H1 (cell line): Measurements from ENCODE around the gene PIP5K1B. TPM values are rescaled to one million over a fixed set of nuclear protein-coding genes. Genes with fewer than 3 reads are reported as not detected.

ENCODE experiments used
- SIN3A ChIP-seq, 2 experiments: IDR thresholded peaks in 1 of 2; conservative IDR thresholded peaks in 1 of 2; 2 replicates each; pipeline ENCODE4 v1.6.1; 2011 to 2012; ENCODE audit warnings: low read length in 2 of 2, improper control_type of control experiment in 1 of 2, low read depth in 1 of 2, mild to moderate bottlenecking in 1 of 2
- polyA plus RNA-seq, 7 experiments: library from polyadenylated mRNA; depleted of rRNA in 3 of 7; stranded (reverse) in 5 of 7; unstranded in 2 of 7; fragments of >200 nt in 5 of 7; fragments of 200-250 nt in 2 of 7; gene quantifications; 1 replicate in 5 of 7; 2 replicates in 1 of 7; 4 replicates in 1 of 7; pipeline versions ENCODE4 v1.2.1 to v1.2.3, GENCODE V29; 2011 to 2013; ENCODE audit warnings: missing spikeins in 2 of 7, mixed read lengths in 2 of 7
- total RNA-seq: library from RNA; stranded (reverse); fragmentation: NEBNext Ultra II Directional; extraction: Animal tissue kit (Norgen Biotek cat#: 25700); gene quantifications from 2 replicates; pipeline ENCODE4 v1.2.1, GENCODE V29; 2021

PIP5K1B gene
- total and polyA plus RNA-seq, 2 of the 8 experiments (the other 6 are each of a cell fraction or from before 2014, with no cell fraction given): 4.7 to 7.7 TPM

DNA sequence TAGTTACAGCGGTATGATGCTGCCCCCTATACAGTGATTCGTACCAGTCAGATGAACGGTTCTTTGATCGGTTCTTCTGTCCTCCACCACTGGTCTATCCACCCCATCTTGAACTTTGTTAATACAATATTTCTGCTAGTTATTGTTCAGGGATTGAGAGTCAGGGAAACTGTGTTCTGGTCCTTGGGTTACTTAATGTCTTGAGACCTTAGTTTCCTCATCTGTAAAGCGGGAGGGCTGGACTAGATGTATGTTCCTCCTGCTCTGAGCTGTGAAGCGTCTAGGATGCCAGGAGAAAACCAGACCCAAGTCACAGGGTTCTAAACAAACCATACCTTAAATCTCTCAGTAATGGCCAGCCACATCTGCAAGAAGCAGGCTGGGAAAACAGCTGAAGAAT lies 1.4 kb upstream of the PIP5K1B start (continued):
- no peak for TF ChIP-seq SIN3A (conservative IDR thresholded peaks at IDR 0.05 in 1 of 2, IDR thresholded peaks at IDR 0.05 in 1 of 2; ENCODE audit: low read depth in 1 of 2, low read length in 2 of 2)
